K562 (cell line): Measurements from ENCODE around the gene C17orf50. TPM values are rescaled to one million over a fixed set of nuclear protein-coding genes. Genes with fewer than 3 reads are reported as not detected.
A peak's percentile ranks its signal among the peaks of the same experiment; 100 is the strongest.

ENCODE experiments used
- CEBPB ChIP-seq: fragments of 450-650 bp; IDR thresholded peaks from 2 replicates; pipeline ENCODE4 v1.6.1; 2016; ENCODE audit warnings: missing genetic modification characterization, missing compliant biosample characterization
- CTBP1 ChIP-seq: fragments of 450-650 bp; IDR thresholded peaks from 2 replicates; pipeline ENCODE4 v1.6.1; 2016; ENCODE audit warnings: borderline replicate concordance
- ESRRA ChIP-seq: fragments of 450-650 bp; IDR thresholded peaks from 2 replicates; pipeline ENCODE4 v1.6.1; 2014; ENCODE audit warnings: low read depth, mild to moderate bottlenecking, moderate library complexity, borderline replicate concordance
- ETS2 ChIP-seq: IDR thresholded peaks from 2 replicates; pipeline ENCODE4 v1.6.1; 2016; ENCODE audit warnings: borderline replicate concordance, missing genetic modification characterization, mild to moderate bottlenecking, moderate library complexity, missing compliant biosample characterization; ENCODE audit not compliant: poor library complexity, severe bottlenecking
- JUND ChIP-seq, 2 experiments: IDR thresholded peaks; 2 replicates in 1 of 2; 3 replicates in 1 of 2; pipeline ENCODE4 v1.6.1; 2011; ENCODE audit warnings: borderline replicate concordance in 2 of 2, low read depth in 2 of 2, low read length in 2 of 2, improper control_type of control experiment in 1 of 2, missing biosample characterization in 1 of 2, missing genetic modification characterization in 1 of 2, missing genetic modification reagents in 1 of 2
- LEF1 ChIP-seq: fragments of 450-650 bp; IDR thresholded peaks from 2 replicates; pipeline ENCODE4 v1.6.1; 2016; ENCODE audit warnings: mild to moderate bottlenecking
- PPARD ChIP-seq: fragments of 250-450 bp; sonication (Bioruptor Pico); IDR thresholded peaks from 2 replicates; pipeline ENCODE4 v1.8.0; 2022; ENCODE audit warnings: inconsistent platforms, mild to moderate bottlenecking, moderate library complexity
- RBM25 ChIP-seq: fragments of 200-400 bp; formaldehyde crosslinking; IDR thresholded peaks from 2 replicates; pipeline ENCODE4 v1.6.1; 2018; ENCODE audit warnings: low read length, low read depth, moderate library complexity; ENCODE audit not compliant: severe bottlenecking
- SMC3 ChIP-seq: conservative IDR thresholded peaks from 2 replicates; pipeline ENCODE4 v1.6.1; 2011; ENCODE audit warnings: low read depth, low read length, improper control_type of control experiment; ENCODE audit not compliant: insufficient read depth
- STAT5A ChIP-seq: IDR thresholded peaks from 2 replicates; pipeline ENCODE4 v1.6.1; 2012; ENCODE audit warnings: low read length, inconsistent platforms, borderline replicate concordance
- TAF1 ChIP-seq: IDR thresholded peaks from 2 replicates; pipeline ENCODE4 v1.6.1; 2011; ENCODE audit warnings: mild to moderate bottlenecking, low read length, moderate library complexity; ENCODE audit not compliant: insufficient read depth, control insufficient read depth, severe bottlenecking; ENCODE audit errors: extremely low read depth
- TAF9B ChIP-seq: fragments of 450-650 bp; IDR thresholded peaks from 2 replicates; pipeline ENCODE4 v1.6.1; 2018; ENCODE audit warnings: mild to moderate bottlenecking; ENCODE audit not compliant: partially characterized antibody
- ZNF384 ChIP-seq: IDR thresholded peaks from 2 replicates; pipeline ENCODE4 v1.6.1; 2012; ENCODE audit warnings: low read depth, low read length, improper control_type of control experiment
- polyA plus RNA-seq, 8 experiments: library from polyadenylated mRNA; depleted of rRNA in 4 of 8; stranded (reverse) in 5 of 8; unstranded in 3 of 8; fragments of >200 nt; fragmentation: Nextera tagmentation in 2 of 8; fragmentation: Illumina TruSeq in 1 of 8; extraction: Ambion mirVana in 2 of 8; extraction: Trizol in 1 of 8; gene quantifications; 2 replicates each; pipeline versions ENCODE4 v1.2.1 to v1.2.3, GENCODE V29; 2011 to 2014; ENCODE audit warnings: inconsistent platforms in 1 of 8, missing spikeins in 1 of 8
- total RNA-seq, 7 experiments: library from RNA; depleted of rRNA in 6 of 7; stranded (reverse); fragments of >200 nt in 6 of 7; fragmentation: Illumina TruSeq in 2 of 7; extraction: Trizol in 2 of 7; gene quantifications; 2 replicates each; pipeline versions ENCODE4 v1.2.1 to v1.2.3, GENCODE V29; 2011 to 2021; ENCODE audit warnings: low replicate concordance in 1 of 7
- TF ChIP-seq, protein P1 (sequence below): fragments of 150-350 bp; conservative IDR thresholded peaks from 2 replicates; pipeline ENCODE4 v1.6.1; 2014; ENCODE audit warnings: low read length
- TF ChIP-seq, protein P2 (sequence below): fragments of 250-450 bp; sonication (Bioruptor Pico); IDR thresholded peaks from 2 replicates; pipeline ENCODE4 v1.4.0; 2020; ENCODE audit warnings: mild to moderate bottlenecking
- TF ChIP-seq, protein P3 (sequence below): fragments of 250-450 bp; sonication (Bioruptor Pico); IDR thresholded peaks from 2 replicates; pipeline ENCODE4 v1.8.0; 2022; ENCODE audit warnings: inconsistent platforms
- TF ChIP-seq, protein P4 (sequence below): fragments of 450-650 bp; IDR thresholded peaks from 2 replicates; pipeline ENCODE4 v1.6.1; 2016; ENCODE audit warnings: antibody characterized with exemption

Gene C17orf50
- total and polyA plus RNA-seq, 9 of the 15 experiments (the other 6 are each of a cell fraction or from before 2014, with no cell fraction given): not detected

DNA sequence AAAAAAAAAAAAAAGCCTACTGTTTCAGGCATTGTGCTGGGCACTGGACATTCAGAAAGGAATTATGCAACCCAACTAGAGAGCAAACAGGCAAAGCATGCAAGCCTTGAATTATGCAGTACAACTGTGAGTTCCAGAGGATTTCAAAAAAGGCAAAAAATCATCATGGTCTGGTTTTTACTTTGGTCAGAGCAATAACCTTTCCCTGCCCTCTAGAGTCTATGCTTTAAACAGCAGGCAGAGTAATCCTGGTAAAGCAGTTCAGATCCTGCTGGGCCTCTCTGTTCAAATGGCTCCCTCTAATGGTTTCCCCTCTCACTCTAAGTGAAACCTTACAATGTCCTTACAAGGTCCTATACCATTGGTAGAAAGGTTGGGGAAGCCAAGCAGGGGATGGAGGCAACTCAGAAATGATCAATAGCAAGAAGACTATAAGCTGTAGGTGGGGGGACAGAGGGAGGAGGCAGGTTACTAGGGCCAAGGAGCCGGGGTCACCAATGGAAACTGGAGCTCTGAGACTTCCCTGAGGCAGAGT lies 44.0 kb downstream of the C17orf50 start (continued):
- TF ChIP-seq, protein P1, sequence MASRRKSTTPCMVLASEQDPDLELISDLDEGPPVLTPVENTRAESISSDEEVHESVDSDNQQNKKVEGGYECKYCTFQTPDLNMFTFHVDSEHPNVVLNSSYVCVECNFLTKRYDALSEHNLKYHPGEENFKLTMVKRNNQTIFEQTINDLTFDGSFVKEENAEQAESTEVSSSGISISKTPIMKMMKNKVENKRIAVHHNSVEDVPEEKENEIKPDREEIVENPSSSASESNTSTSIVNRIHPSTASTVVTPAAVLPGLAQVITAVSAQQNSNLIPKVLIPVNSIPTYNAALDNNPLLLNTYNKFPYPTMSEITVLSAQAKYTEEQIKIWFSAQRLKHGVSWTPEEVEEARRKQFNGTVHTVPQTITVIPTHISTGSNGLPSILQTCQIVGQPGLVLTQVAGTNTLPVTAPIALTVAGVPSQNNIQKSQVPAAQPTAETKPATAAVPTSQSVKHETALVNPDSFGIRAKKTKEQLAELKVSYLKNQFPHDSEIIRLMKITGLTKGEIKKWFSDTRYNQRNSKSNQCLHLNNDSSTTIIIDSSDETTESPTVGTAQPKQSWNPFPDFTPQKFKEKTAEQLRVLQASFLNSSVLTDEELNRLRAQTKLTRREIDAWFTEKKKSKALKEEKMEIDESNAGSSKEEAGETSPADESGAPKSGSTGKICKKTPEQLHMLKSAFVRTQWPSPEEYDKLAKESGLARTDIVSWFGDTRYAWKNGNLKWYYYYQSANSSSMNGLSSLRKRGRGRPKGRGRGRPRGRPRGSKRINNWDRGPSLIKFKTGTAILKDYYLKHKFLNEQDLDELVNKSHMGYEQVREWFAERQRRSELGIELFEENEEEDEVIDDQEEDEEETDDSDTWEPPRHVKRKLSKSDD: no peak
- TF ChIP-seq CEBPB (0 out of 2 replicates have a peak, but pooled peaks have one; percentile 13), ESRRA (peak; percentile 79; the same call in 1 of the 2 replicates), SMC3 (peak; percentile 60), STAT5A (no peak), TAF9B (no peak), LEF1 (no peak), RBM25 (peak; percentile 32), TAF1 (no peak), CTBP1 (0 out of 2 replicates have a peak, but pooled peaks have one; percentile 34), ZNF384 (peak; percentile 69), PPARD (CRISPR knock-in tag) (no peak), ETS2 (tag) (no peak), JUND (IDR thresholded peaks at IDR 0.05; ENCODE audit: borderline replicate concordance, low read depth, low read length) (peak; percentile 48; the same call in 1 of the 2 replicates), JUND (tag; IDR thresholded peaks at IDR 0.05; ENCODE audit: borderline replicate concordance, low read depth, low read length) (no peak)
- TF ChIP-seq, protein P2, sequence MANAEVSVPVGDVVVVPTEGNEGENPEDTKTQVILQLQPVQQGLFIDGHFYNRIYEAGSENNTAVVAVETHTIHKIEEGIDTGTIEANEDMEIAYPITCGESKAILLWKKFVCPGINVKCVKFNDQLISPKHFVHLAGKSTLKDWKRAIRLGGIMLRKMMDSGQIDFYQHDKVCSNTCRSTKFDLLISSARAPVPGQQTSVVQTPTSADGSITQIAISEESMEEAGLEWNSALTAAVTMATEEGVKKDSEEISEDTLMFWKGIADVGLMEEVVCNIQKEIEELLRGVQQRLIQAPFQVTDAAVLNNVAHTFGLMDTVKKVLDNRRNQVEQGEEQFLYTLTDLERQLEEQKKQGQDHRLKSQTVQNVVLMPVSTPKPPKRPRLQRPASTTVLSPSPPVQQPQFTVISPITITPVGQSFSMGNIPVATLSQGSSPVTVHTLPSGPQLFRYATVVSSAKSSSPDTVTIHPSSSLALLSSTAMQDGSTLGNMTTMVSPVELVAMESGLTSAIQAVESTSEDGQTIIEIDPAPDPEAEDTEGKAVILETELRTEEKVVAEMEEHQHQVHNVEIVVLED (CRISPR knock-in tag): no peak
- TF ChIP-seq, protein P3, sequence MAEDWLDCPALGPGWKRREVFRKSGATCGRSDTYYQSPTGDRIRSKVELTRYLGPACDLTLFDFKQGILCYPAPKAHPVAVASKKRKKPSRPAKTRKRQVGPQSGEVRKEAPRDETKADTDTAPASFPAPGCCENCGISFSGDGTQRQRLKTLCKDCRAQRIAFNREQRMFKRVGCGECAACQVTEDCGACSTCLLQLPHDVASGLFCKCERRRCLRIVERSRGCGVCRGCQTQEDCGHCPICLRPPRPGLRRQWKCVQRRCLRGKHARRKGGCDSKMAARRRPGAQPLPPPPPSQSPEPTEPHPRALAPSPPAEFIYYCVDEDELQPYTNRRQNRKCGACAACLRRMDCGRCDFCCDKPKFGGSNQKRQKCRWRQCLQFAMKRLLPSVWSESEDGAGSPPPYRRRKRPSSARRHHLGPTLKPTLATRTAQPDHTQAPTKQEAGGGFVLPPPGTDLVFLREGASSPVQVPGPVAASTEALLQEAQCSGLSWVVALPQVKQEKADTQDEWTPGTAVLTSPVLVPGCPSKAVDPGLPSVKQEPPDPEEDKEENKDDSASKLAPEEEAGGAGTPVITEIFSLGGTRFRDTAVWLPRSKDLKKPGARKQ (CRISPR knock-in tag): no peak
- TF ChIP-seq, protein P4, sequence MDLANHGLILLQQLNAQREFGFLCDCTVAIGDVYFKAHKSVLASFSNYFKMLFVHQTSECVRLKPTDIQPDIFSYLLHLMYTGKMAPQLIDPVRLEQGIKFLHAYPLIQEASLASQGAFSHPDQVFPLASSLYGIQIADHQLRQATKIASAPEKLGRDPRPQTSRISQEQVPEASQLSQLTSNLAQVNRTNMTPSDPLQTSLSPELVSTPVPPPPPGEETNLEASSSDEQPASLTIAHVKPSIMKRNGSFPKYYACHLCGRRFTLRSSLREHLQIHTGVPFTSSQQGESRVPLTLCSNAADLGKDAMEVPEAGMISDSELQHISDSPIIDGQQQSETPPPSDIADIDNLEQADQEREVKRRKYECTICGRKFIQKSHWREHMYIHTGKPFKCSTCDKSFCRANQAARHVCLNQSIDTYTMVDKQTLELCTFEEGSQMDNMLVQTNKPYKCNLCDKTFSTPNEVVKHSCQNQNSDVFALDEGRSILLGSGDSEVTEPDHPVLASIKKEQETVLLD: no peak
